Peyer's patch (tissue), 4 donors: ENCODE measurements around the gene SLC39A9. TPM values are rescaled to one million over a fixed set of nuclear protein-coding genes. Genes with fewer than 3 reads are reported as not detected.

Source experiments
- DNase-seq, 3 donors: peaks; one replicate each; pipeline ENCODE4 v3.0.0-alpha.2; 2017 to 2019
- H3K27ac ChIP-seq, 4 donors: fragments of 200-600 bp; sonication (generic); one replicate each; pipeline ENCODE4 v1.5.1; 2016 to 2019
- H3K27me3 ChIP-seq, 2 donors: fragments of 200-600 bp; sonication (generic); one replicate each; pipeline ENCODE4 v1.5.1; 2019
- H3K36me3 ChIP-seq, 3 donors: fragments of 200-600 bp; sonication (generic); one replicate each; pipeline ENCODE4 v1.5.1; 2016 to 2019
- H3K4me1 ChIP-seq, 4 donors: fragments of 200-600 bp; sonication (generic); one replicate each; pipeline ENCODE4 v1.5.1; 2016 to 2019
- H3K4me3 ChIP-seq, 4 donors: fragments of 200-600 bp; sonication (generic); 1 replicate in 3 of 4; 2 replicates in 1 of 4; pipeline ENCODE4 v1.5.1; 2016 to 2019; ENCODE audit warnings: mild to moderate bottlenecking in 1 of 4
- H3K9me3 ChIP-seq, 4 donors: fragments of 200-600 bp; sonication (generic); one replicate each; pipeline ENCODE4 v1.5.1; 2016 to 2019; ENCODE audit warnings: mild to moderate bottlenecking in 1 of 4
- POLR2A ChIP-seq, 2 donors: fragments of 450-650 bp; IDR thresholded peaks; one replicate each; pipeline ENCODE4 v1.5.1; 2017; ENCODE audit warnings: antibody characterized with exemption in 2 of 2, mild to moderate bottlenecking in 2 of 2, moderate library complexity in 2 of 2
- total RNA-seq, 4 donors: library from RNA; depleted of rRNA; stranded (reverse); fragments of >200 nt; gene quantifications; one replicate each; pipeline ENCODE4 v1.1.0, GENCODE V29; 2016
- TF ChIP-seq, protein P1 (sequence below), 6 experiments: fragments of 450-650 bp in 4 of 6; fragments of 200-600 bp in 2 of 6; sonication (generic) in 1 of 6; IDR thresholded peaks; one replicate each; pipeline ENCODE4 v1.5.1; 2017 to 2019; ENCODE audit warnings: antibody characterized with exemption in 6 of 6, mild to moderate bottlenecking in 3 of 6, moderate library complexity in 1 of 6

SLC39A9 gene
- total RNA-seq, 4 donors from 2014 or later, result 30.5 to 113 (median 77.9) TPM

DNA sequence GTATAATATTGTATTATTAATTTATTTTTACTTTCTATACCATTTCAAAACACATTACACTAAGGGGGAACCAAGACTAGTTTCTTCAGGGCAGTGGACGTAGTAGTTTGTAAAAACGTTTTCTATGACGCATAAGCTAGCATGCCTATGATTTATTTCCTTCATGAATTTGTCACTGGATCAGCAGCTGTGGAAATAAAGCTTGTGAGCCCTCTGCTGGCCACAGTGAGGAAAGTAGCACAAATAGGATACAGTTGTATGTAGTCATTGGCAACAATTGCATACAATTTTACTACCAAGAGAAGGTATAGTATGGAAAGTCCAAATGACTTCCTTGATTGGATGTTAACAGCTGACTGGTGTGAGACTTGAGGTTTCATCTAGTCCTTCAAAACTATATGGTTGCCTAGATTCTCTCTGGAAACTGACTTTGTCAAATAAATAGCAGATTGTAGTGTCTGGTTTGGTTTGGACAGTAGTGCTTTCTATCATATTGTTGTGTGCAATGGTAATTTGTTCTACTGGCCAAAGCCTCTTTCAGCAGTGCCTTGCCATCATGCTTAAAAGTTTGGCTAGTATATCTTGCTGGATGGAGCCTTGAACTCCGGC lies 61.7 kb downstream of the SLC39A9 start:
- H3K4me1 ChIP-seq, result no peaks in the 10 kb centered on the region
- peaks cover 0 to 37% (median 0%) of the 10 kb centered on the region in 3 donors for H3K36me3 ChIP-seq
- no peak overlapping the region for H3K27ac ChIP-seq
- TF ChIP-seq, protein P1, sequence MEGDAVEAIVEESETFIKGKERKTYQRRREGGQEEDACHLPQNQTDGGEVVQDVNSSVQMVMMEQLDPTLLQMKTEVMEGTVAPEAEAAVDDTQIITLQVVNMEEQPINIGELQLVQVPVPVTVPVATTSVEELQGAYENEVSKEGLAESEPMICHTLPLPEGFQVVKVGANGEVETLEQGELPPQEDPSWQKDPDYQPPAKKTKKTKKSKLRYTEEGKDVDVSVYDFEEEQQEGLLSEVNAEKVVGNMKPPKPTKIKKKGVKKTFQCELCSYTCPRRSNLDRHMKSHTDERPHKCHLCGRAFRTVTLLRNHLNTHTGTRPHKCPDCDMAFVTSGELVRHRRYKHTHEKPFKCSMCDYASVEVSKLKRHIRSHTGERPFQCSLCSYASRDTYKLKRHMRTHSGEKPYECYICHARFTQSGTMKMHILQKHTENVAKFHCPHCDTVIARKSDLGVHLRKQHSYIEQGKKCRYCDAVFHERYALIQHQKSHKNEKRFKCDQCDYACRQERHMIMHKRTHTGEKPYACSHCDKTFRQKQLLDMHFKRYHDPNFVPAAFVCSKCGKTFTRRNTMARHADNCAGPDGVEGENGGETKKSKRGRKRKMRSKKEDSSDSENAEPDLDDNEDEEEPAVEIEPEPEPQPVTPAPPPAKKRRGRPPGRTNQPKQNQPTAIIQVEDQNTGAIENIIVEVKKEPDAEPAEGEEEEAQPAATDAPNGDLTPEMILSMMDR (IDR thresholded peaks at IDR 0.05), result peak; percentile 33 to 97 (median 80)
- TF ChIP-seq POLR2A (IDR thresholded peaks at IDR 0.05), result no peak
- H3K9me3 ChIP-seq, result no peaks in the 10 kb centered on the region
- no peak overlapping the region for H3K4me3 ChIP-seq
- no peaks in the 10 kb centered on the region for H3K27me3 ChIP-seq
- peak; percentile 39 to 83 (median 57) for DNase-seq

DNA sequence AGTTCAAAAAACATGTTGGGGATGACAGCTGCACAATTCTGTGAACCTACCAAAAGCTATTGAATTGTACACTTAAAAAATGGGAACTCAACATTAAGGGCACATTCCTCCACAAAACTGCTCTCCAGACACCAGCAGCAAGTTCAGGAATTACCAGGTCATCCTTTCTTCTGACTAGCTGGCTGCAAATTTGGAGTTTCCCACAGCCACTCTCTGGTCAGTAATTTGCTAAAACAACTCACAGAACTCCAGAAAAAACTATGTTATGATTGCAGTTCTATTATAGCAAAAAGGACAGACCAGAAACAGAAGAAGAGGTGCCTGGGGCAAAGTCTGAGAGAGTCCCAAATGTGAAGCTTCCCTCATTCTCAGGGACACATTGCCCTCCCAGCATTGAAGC lies 65.9 kb downstream of the SLC39A9 start:
- no peak for DNase-seq
- no peaks in the 10 kb centered on the region for H3K4me1 ChIP-seq
- H3K27ac ChIP-seq, result no peak overlapping the region
- no peak overlapping the region for H3K4me3 ChIP-seq
- no peaks in the 10 kb centered on the region for H3K9me3 ChIP-seq
- no peak for TF ChIP-seq POLR2A (IDR thresholded peaks at IDR 0.05)
- TF ChIP-seq, protein P1 (IDR thresholded peaks at IDR 0.05), result no peak
- no peaks in the 10 kb centered on the region for H3K36me3 ChIP-seq
- H3K27me3 ChIP-seq, result no peaks in the 10 kb centered on the region

DNA sequence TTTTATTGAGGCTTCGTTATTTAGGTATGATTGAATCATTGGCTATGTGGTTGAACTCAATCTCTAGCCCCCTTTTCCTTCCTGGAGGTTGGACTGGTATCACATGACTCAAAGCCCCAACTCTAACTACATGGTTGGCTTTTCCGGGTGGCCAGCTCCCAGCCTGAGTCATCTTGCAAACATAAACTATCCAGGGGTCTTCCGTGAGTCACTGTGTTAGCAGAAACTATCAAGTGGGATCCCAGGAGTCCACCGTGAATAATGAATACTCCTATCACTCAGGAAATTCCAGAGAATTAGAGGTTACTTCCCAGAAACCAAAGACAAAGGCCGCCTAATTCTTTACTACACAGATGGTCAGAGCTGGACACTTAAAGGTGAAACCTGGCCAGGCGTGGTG lies 66.3 kb downstream of the SLC39A9 start:
- Histone ChIP-seq H3K27ac (no peak overlapping the region), H3K9me3 (no peaks in the 10 kb centered on the region), H3K4me3 (no peak overlapping the region), H3K36me3 (no peaks in the 10 kb centered on the region), H3K27me3 (no peaks in the 10 kb centered on the region), H3K4me1 (no peaks in the 10 kb centered on the region)
- no peak for DNase-seq
- TF ChIP-seq POLR2A (IDR thresholded peaks at IDR 0.05), result no peak
- TF ChIP-seq, protein P1 (IDR thresholded peaks at IDR 0.05), result no peak

DNA sequence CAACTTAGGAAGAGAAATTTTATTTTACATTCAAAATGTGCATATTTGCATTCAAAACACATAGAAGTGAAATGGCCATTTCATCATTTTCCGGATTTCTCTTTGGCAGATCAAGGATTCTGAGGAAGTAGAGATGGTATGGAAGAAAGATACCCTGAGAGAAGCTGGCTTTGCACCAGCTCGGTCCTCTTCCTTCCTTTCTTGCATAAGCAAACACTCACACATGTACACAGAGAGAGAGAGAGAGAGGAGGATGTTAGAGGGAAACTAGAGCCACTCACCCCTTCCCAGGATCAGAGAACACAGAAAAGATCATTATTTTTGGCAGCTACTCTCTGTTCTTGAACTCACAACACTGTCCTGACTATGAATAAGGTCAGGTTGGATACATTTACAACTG lies 70.5 kb downstream of the SLC39A9 start:
- H3K27ac ChIP-seq, result no peak overlapping the region
- DNase-seq, result no peak
- H3K4me1 ChIP-seq, result no peaks in the 10 kb centered on the region
- no peak overlapping the region for H3K4me3 ChIP-seq
- no peak for TF ChIP-seq POLR2A (IDR thresholded peaks at IDR 0.05)
- TF ChIP-seq, protein P1 (IDR thresholded peaks at IDR 0.05), result no peak
- H3K9me3 ChIP-seq, result no peaks in the 10 kb centered on the region
- H3K27me3 ChIP-seq, result no peaks in the 10 kb centered on the region
- no peaks in the 10 kb centered on the region for H3K36me3 ChIP-seq

DNA sequence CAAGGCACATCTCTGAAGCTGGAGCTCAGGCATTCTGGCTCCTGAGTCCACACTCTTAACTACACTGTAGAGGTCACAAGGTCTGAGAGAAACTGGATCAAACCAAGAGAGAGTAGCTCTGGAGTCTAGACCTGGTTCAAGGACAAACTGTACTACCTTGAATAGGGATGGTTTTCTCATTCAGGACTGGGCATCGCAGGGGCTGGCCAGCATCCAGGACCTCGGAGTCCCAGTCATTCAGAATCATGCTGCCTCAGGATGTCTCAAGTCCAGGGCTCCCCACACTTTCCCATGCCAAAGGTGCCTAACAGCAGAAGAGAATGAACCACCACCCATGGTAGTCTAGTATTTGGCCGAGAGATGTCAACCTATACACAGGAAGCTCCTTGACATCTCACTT lies 72.9 kb downstream of the SLC39A9 start:
- Histone ChIP-seq H3K27ac (no peak overlapping the region), H3K4me1 (no peaks in the 10 kb centered on the region), H3K9me3 (no peaks in the 10 kb centered on the region), H3K4me3 (no peak overlapping the region), H3K36me3 (no peaks in the 10 kb centered on the region), H3K27me3 (no peaks in the 10 kb centered on the region)
- no peak for DNase-seq
- no peak for TF ChIP-seq POLR2A (IDR thresholded peaks at IDR 0.05)
- TF ChIP-seq, protein P1 (IDR thresholded peaks at IDR 0.05), result no peak

DNA sequence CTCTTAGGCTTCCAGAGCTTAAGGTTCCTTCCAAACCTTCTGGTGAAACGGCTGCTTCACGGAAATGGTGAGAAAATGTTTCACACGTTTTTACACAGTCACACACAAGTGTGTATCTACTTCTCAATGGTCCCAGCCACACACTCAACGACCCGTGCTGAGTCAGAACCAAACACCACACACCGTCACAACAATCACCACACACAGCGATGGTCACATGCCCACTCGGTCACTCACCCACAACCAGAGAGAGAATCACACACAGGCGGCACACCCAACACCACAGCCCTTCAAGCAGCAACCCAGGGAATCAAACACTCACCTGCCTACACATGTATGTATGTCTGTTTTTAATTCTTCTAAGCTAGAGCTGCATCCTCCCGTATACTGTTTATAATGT lies 73.4 kb downstream of the SLC39A9 start:
- no peak overlapping the region for H3K27ac ChIP-seq
- H3K9me3 ChIP-seq, result no peaks in the 10 kb centered on the region
- no peaks in the 10 kb centered on the region for H3K4me1 ChIP-seq
- no peak overlapping the region for H3K4me3 ChIP-seq
- H3K27me3 ChIP-seq, result no peaks in the 10 kb centered on the region
- DNase-seq, result no peak
- TF ChIP-seq, protein P1 (IDR thresholded peaks at IDR 0.05), result no peak
- no peak for TF ChIP-seq POLR2A (IDR thresholded peaks at IDR 0.05)
- H3K36me3 ChIP-seq, result no peaks in the 10 kb centered on the region
